Spinal cord (tissue), 10 donors: ENCODE measurements around the gene FNDC10. TPM values are rescaled to one million over a fixed set of nuclear protein-coding genes. Genes with fewer than 3 reads are reported as not detected.
A peak's percentile ranks its signal among the peaks of the same experiment; 100 is the strongest.

ENCODE experiments used
- DNase-seq, 6 donors: peaks; one replicate each; pipeline versions ENCODE4 v3.0.0 to v3.0.0-alpha.2; 2013 to 2015; ENCODE audit warnings: low spot score in 6 of 6, low read depth in 4 of 6
- H3K27ac ChIP-seq: one replicate; pipeline ENCODE4 v1.5.1; 2013; ENCODE audit warnings: low read depth, low read length, control low read depth
- H3K27me3 ChIP-seq: one replicate; pipeline ENCODE4 v1.6.1; 2013; ENCODE audit warnings: low read length; ENCODE audit not compliant: control insufficient read depth, insufficient read depth
- H3K36me3 ChIP-seq: one replicate; pipeline ENCODE4 v1.6.1; 2013; ENCODE audit warnings: low read length; ENCODE audit not compliant: control insufficient read depth, insufficient read depth
- H3K4me1 ChIP-seq: one replicate; pipeline ENCODE4 v1.6.1; 2013; ENCODE audit warnings: low read length; ENCODE audit not compliant: control insufficient read depth, insufficient read depth
- H3K4me3 ChIP-seq: one replicate; pipeline ENCODE4 v1.5.1; 2013; ENCODE audit warnings: low read depth, low read length, control low read depth
- H3K9me3 ChIP-seq: one replicate; pipeline ENCODE4 v1.6.1; 2013; ENCODE audit warnings: low read length; ENCODE audit not compliant: control insufficient read depth, insufficient read depth
- WGBS: methylation state at CpG from one replicate; pipeline ENCODE4 v1.1.5; 2013; ENCODE audit warnings: missing lambda C conversion rate; ENCODE audit not compliant: insufficient coverage; 5-methylcytosine and 5-hydroxymethylcytosine counted together
- polyA plus RNA-seq, 2 donors: library from polyadenylated mRNA; unstranded; fragments of 120-200 nt; gene quantifications; one replicate each; pipeline ENCODE4 v1.2.1, GENCODE V29; 2013; ENCODE audit not compliant: insufficient read length in 2 of 2
- total RNA-seq, 2 donors: library from RNA; depleted of rRNA in 1 of 2; stranded (reverse); fragments of 120-200 nt in 1 of 2; fragments of >200 nt in 1 of 2; gene quantifications; one replicate each; pipeline versions ENCODE4 v1.2.3 to v1.2.4, GENCODE V29; 2013 to 2014
- donor health status: healthy.

The FNDC10 gene
- total and polyA plus RNA-seq, 4 donors, result 4.8 to 44.0 (median 24.8) TPM

DNA sequence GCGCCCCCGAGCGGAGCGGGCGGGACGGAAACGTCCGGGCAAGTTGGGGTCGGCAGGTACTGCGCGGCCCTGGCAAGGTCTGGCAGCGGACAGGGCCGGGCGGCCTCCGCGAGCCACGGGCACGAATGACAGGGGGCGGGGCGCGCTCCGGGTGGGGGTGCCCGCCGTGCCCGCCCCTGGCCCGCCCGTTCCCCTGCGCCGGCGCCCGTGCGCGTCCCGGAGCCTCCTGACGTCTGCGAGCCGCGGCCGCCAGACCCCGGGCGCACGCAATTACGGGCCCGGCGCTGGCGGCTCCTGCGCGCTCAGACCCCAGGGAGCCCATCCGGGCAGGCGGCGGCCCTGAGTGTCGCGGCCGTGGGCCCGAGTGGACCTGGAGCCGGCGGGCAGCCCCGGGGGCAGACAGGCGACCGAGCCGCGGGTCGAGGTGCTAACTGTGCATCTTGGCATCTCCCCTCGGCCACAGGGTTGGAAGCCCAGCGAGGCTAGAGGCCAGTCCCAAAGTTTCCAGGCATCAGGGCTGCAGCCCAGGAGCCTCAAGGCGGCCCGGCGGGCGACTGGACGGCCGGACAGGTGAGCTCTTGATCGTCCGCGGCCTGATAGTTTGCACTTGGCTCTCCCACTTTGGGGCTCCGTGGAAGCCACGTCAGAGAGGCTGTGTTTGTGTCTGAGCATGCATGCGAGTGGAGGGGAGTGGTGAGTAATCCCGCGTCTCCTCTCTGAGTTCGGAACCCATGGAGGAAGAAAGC, 16.3 kb upstream of the FNDC10 start:
- H3K4me1 ChIP-seq, result peaks cover 37% of the 10 kb centered on the region
- H3K27ac ChIP-seq, result no peak overlapping the region
- peak overlapping the region; percentile 52 for H3K4me3 ChIP-seq
- H3K36me3 ChIP-seq, result peaks cover 48% of the 10 kb centered on the region
- WGBS, result 6% methylated on average over 80 of the region's 80 CpGs
- H3K9me3 ChIP-seq, result no peaks in the 10 kb centered on the region
- H3K27me3 ChIP-seq, result no peaks in the 10 kb centered on the region
- DNase-seq, result peak in 1 of 6 donors; percentile 24

DNA sequence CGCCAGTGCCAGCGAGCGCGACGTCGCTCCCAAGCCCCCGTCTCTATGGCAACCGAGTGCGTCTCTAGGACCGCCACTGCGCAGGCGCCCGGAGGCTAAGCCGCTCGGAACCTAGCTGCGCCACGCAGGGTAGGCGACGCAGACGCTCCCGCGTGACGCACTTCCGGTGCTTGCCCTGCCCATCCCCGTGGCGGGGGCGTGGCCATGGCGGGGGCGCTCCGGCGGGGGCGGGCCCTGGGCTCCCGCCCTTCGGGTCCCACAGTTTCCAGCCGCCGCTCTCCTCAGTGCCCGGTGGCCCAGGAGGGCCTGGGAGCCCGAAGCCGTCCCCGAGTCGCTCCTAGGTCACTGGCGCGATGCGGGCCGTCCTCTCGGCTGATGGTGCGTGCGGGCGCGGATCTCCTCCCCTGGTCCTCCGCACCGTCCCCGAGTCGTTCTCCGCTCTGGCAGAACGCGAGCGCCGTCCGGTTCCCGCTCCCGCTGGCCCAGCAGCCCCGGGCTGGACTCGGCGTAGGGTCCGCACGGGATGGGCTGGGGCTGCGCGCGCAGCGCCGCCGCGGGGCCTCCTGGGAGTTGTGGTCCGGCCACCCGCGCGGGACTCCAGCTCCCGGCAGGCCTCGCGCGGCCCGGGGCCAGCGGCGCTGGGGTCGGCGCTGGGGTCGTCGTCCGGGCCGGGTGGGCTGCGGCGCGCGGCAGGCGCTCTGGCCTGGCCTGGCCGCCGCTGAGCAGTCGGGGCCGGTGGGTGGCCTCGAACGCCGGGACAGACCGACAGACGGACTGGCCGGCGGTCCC, 15.5 kb upstream of the FNDC10 start, which contains the start of gene MIB2:
TSS of gene MIB2 (plus strand) at position 245 of the 789 bp plus-strand sequence. CDS start 7,953 bp downstream, outside the sequence.
- H3K9me3 ChIP-seq, result no peaks in the 10 kb centered on the region
- peak; percentile 82 to 99 (median 94) for DNase-seq
- peaks cover 37% of the 10 kb centered on the region for H3K4me1 ChIP-seq
- WGBS, result under 1% methylated on average over 107 of the region's 107 CpGs
- no peaks in the 10 kb centered on the region for H3K27me3 ChIP-seq
- H3K27ac ChIP-seq, result peak within 1 kb of the TSS; percentile 100
- peaks cover 45% of the 10 kb centered on the region for H3K36me3 ChIP-seq
- H3K4me3 ChIP-seq, result peak within 1 kb of the TSS; percentile 99

DNA sequence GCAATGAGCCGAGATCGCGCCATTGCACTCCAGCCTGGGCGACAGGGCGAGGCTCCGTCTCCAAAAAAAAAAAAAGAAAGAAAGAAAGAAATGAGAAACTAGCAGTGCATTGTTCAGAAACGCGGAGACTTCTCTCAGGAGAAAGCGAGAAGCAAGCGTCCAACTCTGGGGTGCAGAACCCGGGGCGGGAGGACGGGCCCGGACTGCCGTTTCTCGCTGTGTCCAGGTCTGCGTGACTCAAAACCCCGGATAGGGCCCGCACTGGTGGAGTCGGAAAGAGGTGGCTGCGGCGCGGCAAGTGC, 15.0 kb upstream of the FNDC10 start:
- DNase-seq, result no peak
- peaks cover 37% of the 10 kb centered on the region for H3K4me1 ChIP-seq
- no peaks in the 10 kb centered on the region for H3K27me3 ChIP-seq
- peak overlapping the region; percentile 100 for H3K27ac ChIP-seq
- no peaks in the 10 kb centered on the region for H3K9me3 ChIP-seq
- 0% methylated on average over 23 of the region's 23 CpGs for WGBS
- H3K36me3 ChIP-seq, result peaks cover 39% of the 10 kb centered on the region
- H3K4me3 ChIP-seq, result peak overlapping the region; percentile 99

DNA sequence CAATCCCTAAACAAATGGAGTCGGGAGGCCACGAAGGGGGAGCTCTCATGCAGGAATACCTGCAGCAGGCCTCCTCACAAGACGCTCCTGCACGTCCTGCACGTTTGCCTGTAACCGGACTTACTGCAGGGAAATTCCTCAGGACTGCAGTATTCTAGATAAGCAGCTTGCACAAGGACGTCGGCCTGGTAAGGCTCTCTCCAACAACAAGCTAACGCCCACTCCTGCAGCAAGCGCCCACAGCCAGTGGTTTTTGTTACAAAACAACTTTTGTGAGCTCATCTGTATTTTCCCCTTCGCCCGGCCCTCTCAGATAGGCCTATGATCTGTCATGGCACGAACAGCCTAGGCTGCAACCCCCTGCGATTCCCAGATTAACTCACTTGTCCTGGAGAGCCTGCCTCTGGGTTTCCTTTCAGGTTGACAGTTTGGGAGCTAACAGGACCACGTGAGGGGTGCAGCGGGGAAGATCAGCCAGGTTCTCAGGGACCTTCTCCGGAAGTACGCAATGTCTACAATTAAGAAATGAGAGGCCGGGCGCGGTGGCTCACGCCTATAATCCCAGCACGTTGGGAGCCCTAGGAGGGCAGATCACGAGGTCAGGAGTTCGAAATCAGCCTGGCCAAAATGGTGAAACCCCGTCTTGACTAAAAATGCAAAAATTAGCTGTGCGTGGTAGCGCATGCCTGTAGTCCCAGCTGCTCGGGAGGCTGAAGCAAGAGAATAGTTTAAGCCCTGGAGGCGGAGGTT, 14.4 kb upstream of the FNDC10 start:
- 22% methylated on average over 30 of the region's 30 CpGs for WGBS
- Histone ChIP-seq H3K36me3 (peaks cover 34% of the 10 kb centered on the region), H3K4me1 (peaks cover 37% of the 10 kb centered on the region), H3K4me3 (peak overlapping the region; percentile 99), H3K27ac (peak overlapping the region; percentile 100), H3K27me3 (no peaks in the 10 kb centered on the region), H3K9me3 (no peaks in the 10 kb centered on the region)
- DNase-seq, result no peak

DNA sequence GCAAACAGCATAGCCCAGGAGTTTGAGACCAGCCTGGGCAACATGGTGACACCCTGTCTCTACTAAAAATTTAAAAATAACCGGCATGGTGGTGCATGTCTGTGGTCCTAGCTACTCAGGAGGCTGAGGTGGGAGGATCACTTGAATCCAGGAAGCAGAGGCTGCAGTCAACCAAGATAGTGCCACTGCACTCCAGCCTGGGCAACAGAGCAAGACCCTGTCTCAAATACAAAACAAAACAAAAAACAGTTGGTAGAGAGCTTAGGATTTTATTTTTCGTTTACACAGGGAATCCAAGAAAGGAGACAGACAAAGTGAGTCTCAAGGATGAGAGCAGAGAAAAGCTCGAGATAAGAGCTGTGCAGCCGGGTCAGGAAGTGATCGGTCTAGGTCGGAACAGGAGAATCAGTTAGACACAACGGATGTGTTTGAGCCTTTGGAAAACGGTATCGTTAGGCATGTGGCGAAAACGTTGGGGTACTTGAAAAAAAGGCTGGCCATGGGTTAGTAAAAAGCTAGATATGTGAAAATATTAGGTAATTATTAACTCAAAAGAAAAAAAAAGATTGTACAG, 13.7 kb upstream of the FNDC10 start:
- H3K27ac ChIP-seq, result no peak overlapping the region
- no peaks in the 10 kb centered on the region for H3K9me3 ChIP-seq
- H3K36me3 ChIP-seq, result peaks cover 26% of the 10 kb centered on the region
- no peak for DNase-seq
- H3K4me1 ChIP-seq, result peaks cover 37% of the 10 kb centered on the region
- H3K27me3 ChIP-seq, result no peaks in the 10 kb centered on the region
- H3K4me3 ChIP-seq, result peak overlapping the region; percentile 99
- 94% methylated on average over 11 of the region's 11 CpGs for WGBS

DNA sequence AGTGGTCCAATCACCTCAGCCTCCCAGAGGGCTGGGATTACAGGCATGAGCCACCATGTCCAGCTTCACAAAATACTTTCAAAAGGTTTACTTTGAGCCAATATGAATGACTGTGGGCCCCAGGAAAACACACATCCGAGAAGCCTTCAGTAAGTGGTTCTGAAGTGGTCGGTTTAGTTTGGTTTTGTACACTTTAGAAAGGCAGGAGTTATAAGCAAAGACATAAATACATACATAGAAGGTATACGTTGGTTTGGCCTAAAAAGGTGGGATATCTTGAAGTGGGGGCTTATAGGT, 12.1 kb upstream of the FNDC10 start:
- Histone ChIP-seq H3K27ac (no peak overlapping the region), H3K36me3 (peaks cover 15% of the 10 kb centered on the region), H3K9me3 (no peaks in the 10 kb centered on the region), H3K4me3 (no peak overlapping the region), H3K4me1 (peaks cover 28% of the 10 kb centered on the region), H3K27me3 (no peaks in the 10 kb centered on the region)
- no CpG with 5 or more reads among the region's 3 CpGs for WGBS
- DNase-seq, result no peak

DNA sequence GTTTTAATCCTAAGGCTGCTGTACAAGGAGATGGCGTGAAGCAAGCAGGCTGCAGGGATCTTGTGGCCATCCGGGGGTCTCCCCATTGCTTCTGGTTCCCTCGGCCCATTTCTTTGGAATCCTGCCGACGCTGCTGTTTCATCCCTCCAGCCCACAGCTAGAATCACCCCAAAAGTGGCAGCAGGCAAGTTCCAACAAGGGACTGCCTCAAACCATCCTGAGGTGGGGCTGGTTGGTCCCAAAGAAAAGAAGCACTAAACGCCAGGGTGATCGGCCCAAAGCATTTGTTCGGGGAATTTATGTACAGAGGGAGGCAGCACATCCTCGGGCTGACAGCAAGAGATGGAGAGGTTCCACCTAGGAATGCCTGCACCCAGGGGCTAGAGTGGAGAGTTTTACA, 10.9 kb upstream of the FNDC10 start:
- Histone ChIP-seq H3K27ac (peak overlapping the region; percentile 2), H3K36me3 (peaks cover 11% of the 10 kb centered on the region), H3K4me3 (no peak overlapping the region), H3K9me3 (no peaks in the 10 kb centered on the region), H3K4me1 (peaks cover 19% of the 10 kb centered on the region), H3K27me3 (no peaks in the 10 kb centered on the region)
- WGBS, result 85% methylated on average over 9 of the region's 9 CpGs
- no peak for DNase-seq

DNA sequence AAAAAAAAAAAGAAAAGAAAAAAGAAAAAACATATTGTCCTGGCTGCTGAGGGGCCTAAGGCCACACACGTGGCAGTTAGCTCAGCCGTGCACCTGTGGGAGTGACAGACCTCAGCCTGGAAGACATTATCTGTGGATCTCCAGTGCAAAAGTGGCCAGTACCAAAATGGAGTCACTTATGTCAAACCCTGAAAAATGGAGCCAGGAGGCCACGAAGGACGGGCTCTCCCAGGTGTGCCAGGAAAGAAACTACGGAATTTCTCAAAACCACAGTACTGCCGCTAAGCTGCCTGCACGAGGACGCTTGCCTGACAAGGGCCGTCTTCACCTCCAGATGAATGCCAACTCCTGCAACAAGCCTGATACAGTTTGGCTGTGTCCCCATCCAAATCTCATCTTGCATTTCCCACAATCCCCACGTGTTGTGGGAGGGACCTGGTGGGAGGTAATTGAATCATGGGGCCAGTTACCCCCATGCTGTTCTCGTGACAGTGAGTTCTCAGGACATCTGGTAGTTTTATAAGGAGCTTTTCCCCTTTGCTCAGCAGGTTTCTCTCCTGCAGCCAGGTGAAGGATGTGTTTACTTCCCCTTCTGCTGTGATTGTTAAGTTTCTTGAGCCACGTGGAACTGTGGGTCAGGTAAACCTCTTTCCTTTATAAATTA, 10.0 kb upstream of the FNDC10 start:
- H3K36me3 ChIP-seq, result peaks cover 11% of the 10 kb centered on the region
- no peak for DNase-seq
- peaks cover 18% of the 10 kb centered on the region for H3K4me1 ChIP-seq
- no peak overlapping the region for H3K27ac ChIP-seq
- no peaks in the 10 kb centered on the region for H3K9me3 ChIP-seq
- no peaks in the 10 kb centered on the region for H3K27me3 ChIP-seq
- WGBS, result 86% methylated on average over 8 of the region's 12 CpGs
- H3K4me3 ChIP-seq, result no peak overlapping the region

DNA sequence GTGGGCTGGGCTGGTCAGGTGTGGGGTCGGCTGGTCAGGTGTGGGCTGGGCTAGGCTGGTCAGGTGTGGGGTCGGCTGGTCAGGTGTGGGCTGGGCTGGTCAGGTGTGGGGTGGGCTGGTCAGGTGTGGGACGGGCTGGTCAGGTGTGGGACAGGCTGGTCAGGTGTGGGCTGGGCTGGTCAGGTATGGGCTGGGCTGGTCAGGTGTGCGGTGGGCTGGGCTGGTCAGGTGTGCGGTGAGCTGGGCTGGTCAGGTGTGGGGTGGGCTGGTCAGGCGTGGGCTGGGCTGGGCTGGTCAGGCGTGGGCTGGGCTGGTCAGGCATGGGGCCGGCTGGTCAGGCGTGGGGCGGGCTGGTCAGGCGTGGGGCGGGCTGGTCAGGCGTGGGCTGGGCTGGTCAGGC, 6.3 kb upstream of the FNDC10 start:
- Histone ChIP-seq H3K27ac (no peak overlapping the region), H3K36me3 (peaks cover 35% of the 10 kb centered on the region), H3K9me3 (no peaks in the 10 kb centered on the region), H3K4me3 (no peak overlapping the region), H3K4me1 (peaks cover 11% of the 10 kb centered on the region), H3K27me3 (no peaks in the 10 kb centered on the region)
- DNase-seq, result no peak
- 94% methylated on average over 12 of the region's 13 CpGs for WGBS
